H9 (cell line): ENCODE results near the gene OBP2B. TPM values are rescaled to one million over a fixed set of nuclear protein-coding genes. Genes with fewer than 3 reads are reported as not detected.
"Not testable (repeated sequence)": the region's sequence is repeated elsewhere in the genome, so short reads cannot be mapped to it uniquely, and the experiment has no call there.

Experiments used
- DNase-seq: peaks from one replicate; pipeline ENCODE4 v3.0.0-alpha.2; 2017
- H2AFZ ChIP-seq: one replicate; pipeline ENCODE4 v1.6.1; 2013; ENCODE audit warnings: mild to moderate bottlenecking, low read length, control low read depth, moderate library complexity
- H2AK5ac ChIP-seq: 2 replicates; pipeline ENCODE4 v1.6.1; 2013; ENCODE audit warnings: low read length, control low read depth, mixed read lengths; ENCODE audit not compliant: insufficient read length
- H2BK120ac ChIP-seq: one replicate; pipeline ENCODE4 v1.6.1; 2013; ENCODE audit warnings: low read depth, mild to moderate bottlenecking, low read length, control low read depth, inconsistent platforms; ENCODE audit not compliant: poor library complexity, severe bottlenecking
- H2BK12ac ChIP-seq: 2 replicates; pipeline ENCODE4 v1.6.1; 2013; ENCODE audit warnings: low read length, control low read depth, mixed read lengths, low read depth; ENCODE audit not compliant: insufficient read length
- H2BK15ac ChIP-seq: 2 replicates; pipeline ENCODE4 v1.6.1; 2013; ENCODE audit warnings: low read depth, low read length, control low read depth
- H2BK20ac ChIP-seq: one replicate; pipeline ENCODE4 v1.6.1; 2013; ENCODE audit warnings: low read depth, mild to moderate bottlenecking, low read length, control low read depth, inconsistent platforms; ENCODE audit not compliant: poor library complexity, severe bottlenecking
- H2BK5ac ChIP-seq: 2 replicates; pipeline ENCODE4 v1.6.1; 2013; ENCODE audit warnings: low read length, control low read depth, mixed read lengths; ENCODE audit not compliant: insufficient read length
- H3K14ac ChIP-seq: 2 replicates; pipeline ENCODE4 v1.6.1; 2013; ENCODE audit warnings: low read length, control low read depth; ENCODE audit not compliant: insufficient read depth
- H3K18ac ChIP-seq: 2 replicates; pipeline ENCODE4 v1.6.1; 2013; ENCODE audit warnings: low read depth, mild to moderate bottlenecking, mixed read lengths, low read length, control low read depth; ENCODE audit not compliant: insufficient read length
- H3K23ac ChIP-seq: 2 replicates; pipeline ENCODE4 v1.6.1; 2013; ENCODE audit warnings: low read length, control low read depth, mixed read lengths, low read depth; ENCODE audit not compliant: insufficient read length
- H3K23me2 ChIP-seq: 2 replicates; pipeline ENCODE4 v1.6.1; 2013; ENCODE audit warnings: low read depth, mild to moderate bottlenecking, mixed read lengths, low read length, control low read depth; ENCODE audit not compliant: insufficient read length, poor library complexity, severe bottlenecking
- H3K27ac ChIP-seq: 2 replicates; pipeline ENCODE4 v1.5.1; 2013; ENCODE audit warnings: low read length, control low read depth, mixed read lengths, low read depth; ENCODE audit not compliant: insufficient read length
- H3K27me3 ChIP-seq: 2 replicates; pipeline ENCODE4 v1.6.1; 2013; ENCODE audit warnings: low read length, control low read depth, inconsistent platforms; ENCODE audit not compliant: insufficient read depth
- H3K4ac ChIP-seq: 2 replicates; pipeline ENCODE4 v1.6.1; 2013; ENCODE audit warnings: low read depth, mild to moderate bottlenecking, control low read depth, inconsistent platforms, low read length, moderate library complexity
- H3K4me1 ChIP-seq: 2 replicates; pipeline ENCODE4 v1.6.1; 2013; ENCODE audit warnings: low read length, control low read depth, inconsistent platforms; ENCODE audit not compliant: insufficient read depth
- H3K4me2 ChIP-seq: 2 replicates; pipeline ENCODE4 v1.6.1; 2013; ENCODE audit warnings: low read length, control low read depth, mixed read lengths; ENCODE audit not compliant: insufficient read length, insufficient read depth
- H3K56ac ChIP-seq: 2 replicates; pipeline ENCODE4 v1.6.1; 2013; ENCODE audit warnings: low read depth, mild to moderate bottlenecking, mixed read lengths, low read length, control low read depth; ENCODE audit not compliant: insufficient read length
- H3K79me1 ChIP-seq: 2 replicates; pipeline ENCODE4 v1.6.1; 2013; ENCODE audit warnings: low read depth, mild to moderate bottlenecking, moderate library complexity, low read length, control low read depth, inconsistent platforms; ENCODE audit not compliant: insufficient read depth, poor library complexity, severe bottlenecking
- H3K79me2 ChIP-seq: 2 replicates; pipeline ENCODE4 v1.6.1; 2013; ENCODE audit warnings: low read length, control low read depth, inconsistent platforms; ENCODE audit not compliant: insufficient read depth
- H3K9ac ChIP-seq: 2 replicates; pipeline ENCODE4 v1.6.1; 2013; ENCODE audit warnings: low read length, control low read depth, mixed read lengths; ENCODE audit not compliant: insufficient read length; ENCODE audit errors: extremely low read depth
- H3K9me3 ChIP-seq: one replicate; pipeline ENCODE4 v1.6.1; 2013; ENCODE audit warnings: low read depth, low read length, inconsistent platforms; ENCODE audit not compliant: control insufficient read depth
- H3T11ph ChIP-seq: one replicate; pipeline ENCODE4 v1.6.1; 2013; ENCODE audit warnings: mild to moderate bottlenecking, low read length, control low read depth, inconsistent platforms
- H4K20me1 ChIP-seq: one replicate; pipeline ENCODE4 v1.6.1; 2013; ENCODE audit not compliant: control insufficient read depth, insufficient read length, insufficient read depth
- H4K5ac ChIP-seq: 2 replicates; pipeline ENCODE4 v1.6.1; 2013; ENCODE audit warnings: low read depth, mild to moderate bottlenecking, mixed read lengths, low read length, control low read depth; ENCODE audit not compliant: insufficient read length
- H4K8ac ChIP-seq: replicated peaks from 2 replicates; pipeline ENCODE4 v1.6.1; 2013; ENCODE audit warnings: low read length, control low read depth, mixed read lengths, low read depth; ENCODE audit not compliant: insufficient read length
- H4K91ac ChIP-seq: 2 replicates; pipeline ENCODE4 v1.6.1; 2013; ENCODE audit warnings: low read depth, mild to moderate bottlenecking, moderate library complexity, mixed read lengths, low read length, control low read depth; ENCODE audit not compliant: insufficient read length
- H3K27ac Mint-ChIP-seq, 3 experiments: 2 replicates in 2 of 3; 3 replicates in 1 of 3; pipeline ENCODE4 v1.8.0; 2020 to 2021; ENCODE audit warnings: mixed read lengths in 3 of 3, mild to moderate bottlenecking in 1 of 3, moderate library complexity in 1 of 3
- H3K27me3 Mint-ChIP-seq: 2 replicates; pipeline ENCODE4 v1.8.0; 2021; ENCODE audit warnings: low read depth, mild to moderate bottlenecking, moderate library complexity, mixed read lengths
- H3K36me3 Mint-ChIP-seq, 3 experiments: 2 replicates in 2 of 3; 3 replicates in 1 of 3; pipeline ENCODE4 v1.8.0; 2020 to 2021; ENCODE audit warnings: low read depth in 3 of 3, mixed read lengths in 3 of 3; ENCODE audit not compliant: insufficient read depth in 1 of 3
- H3K4me1 Mint-ChIP-seq, 2 experiments: 2 replicates each; pipeline ENCODE4 v1.8.0; 2020; ENCODE audit warnings: mixed read lengths in 2 of 2
- H3K4me3 Mint-ChIP-seq, 2 experiments: 2 replicates in 1 of 2; 3 replicates in 1 of 2; pipeline ENCODE4 v1.8.0; 2020 to 2021; ENCODE audit warnings: mild to moderate bottlenecking in 2 of 2, mixed read lengths in 2 of 2, moderate library complexity in 1 of 2
- H3K9me3 Mint-ChIP-seq, 2 experiments: 2 replicates in 1 of 2; 3 replicates in 1 of 2; pipeline ENCODE4 v1.8.0; 2020; ENCODE audit warnings: mild to moderate bottlenecking in 2 of 2, mixed read lengths in 2 of 2, moderate library complexity in 1 of 2
- CTCF ChIP-seq: fragments of 200-600 bp; sonication (generic); conservative IDR thresholded peaks from 3 replicates; pipeline ENCODE4 v1.8.0; 2021; ENCODE audit warnings: antibody characterized with exemption, mild to moderate bottlenecking
- WGBS: extraction: QIAGEN DNeasy Blood & Tissue Kit; methylation state at CpG from one replicate; pipeline ENCODE4 v1.1.7; 2013; ENCODE audit warnings: missing lambda C conversion rate, low lambda C conversion rate, mixed read lengths; ENCODE audit not compliant: insufficient read length; ENCODE audit errors: extremely low coverage; 5-methylcytosine and 5-hydroxymethylcytosine counted together
- total RNA-seq: library from RNA; stranded (reverse); gene quantifications from 2 replicates; pipeline ENCODE4 v1.2.1, GENCODE V29; 2021

OBP2B gene
- total RNA-seq, 1 experiment from 2014 or later, result not detected

- no peak overlapping the region for H4K5ac ChIP-seq
- H3K4me3 Mint-ChIP-seq, result no peak overlapping the region
- H2BK5ac ChIP-seq, result no peak overlapping the region
- no peak overlapping the region for H2BK20ac ChIP-seq
- no peaks in the 10 kb centered on the region for H3K79me2 ChIP-seq
- DNase-seq, result peak; percentile 25
- no peaks in the 10 kb centered on the region for H3K79me1 ChIP-seq
- no peak overlapping the region for H2AFZ ChIP-seq
- H3K36me3 Mint-ChIP-seq, result no peaks in the 10 kb centered on the region
- H3T11ph ChIP-seq, result no peak overlapping the region
- TF ChIP-seq CTCF, result no peak
- no peak overlapping the region for H2AK5ac ChIP-seq
- H3K9me3 ChIP-seq, result no peaks in the 10 kb centered on the region
- no peak overlapping the region for H3K27ac Mint-ChIP-seq
- no peak overlapping the region for H3K14ac ChIP-seq
- H3K9me3 Mint-ChIP-seq, result no peaks in the 10 kb centered on the region
- H4K91ac ChIP-seq, result no peak overlapping the region
- no peak overlapping the region for H4K8ac ChIP-seq
- H3K4me1 Mint-ChIP-seq, result no peaks in the 10 kb centered on the region
- H3K27ac ChIP-seq, result no peak overlapping the region
- no peak overlapping the region for H3K4ac ChIP-seq
- no peak overlapping the region for H3K23ac ChIP-seq
- no peak overlapping the region for H3K9ac ChIP-seq
- no peaks in the 10 kb centered on the region for H3K4me1 ChIP-seq
- H2BK120ac ChIP-seq, result no peak overlapping the region
- H3K4me2 ChIP-seq, result no peak overlapping the region
- no peaks in the 10 kb centered on the region for H4K20me1 ChIP-seq
- no peak overlapping the region for H2BK12ac ChIP-seq
- no peak overlapping the region for H2BK15ac ChIP-seq
- H3K23me2 ChIP-seq, result no peaks in the 10 kb centered on the region
- H3K18ac ChIP-seq, result no peak overlapping the region
- H3K27me3 ChIP-seq, result peaks cover 11% of the 10 kb centered on the region; the same call in 1 of the 2 replicates
- H3K56ac ChIP-seq, result no peak overlapping the region
- peaks cover 94% of the 10 kb centered on the region for H3K27me3 Mint-ChIP-seq
- no CpG with 5 or more reads among the region's 35 CpGs for WGBS
These were observed 2.8 kb downstream of the OBP2B start for GRCh38 chr9:133205996-133206931.

- H2BK15ac ChIP-seq, H2BK20ac ChIP-seq, H3K23ac ChIP-seq, H3K56ac ChIP-seq, H4K5ac ChIP-seq, H2BK5ac ChIP-seq, H3K79me1 ChIP-seq, H3K4me2 ChIP-seq, H2BK120ac ChIP-seq, H2BK12ac ChIP-seq, H3K9me3 Mint-ChIP-seq, H3K4ac ChIP-seq, H3K23me2 ChIP-seq, H3K4me1 ChIP-seq, H3K27me3 ChIP-seq, H3K27ac Mint-ChIP-seq, H3K14ac ChIP-seq, H3K79me2 ChIP-seq, H4K8ac ChIP-seq, H4K20me1 ChIP-seq, H2AFZ ChIP-seq, DNase-seq, H3K27ac ChIP-seq, H2AK5ac ChIP-seq, H4K91ac ChIP-seq, H3T11ph ChIP-seq, H3K36me3 Mint-ChIP-seq, H3K4me3 Mint-ChIP-seq, H3K18ac ChIP-seq, H3K9me3 ChIP-seq, H3K9ac ChIP-seq, H3K4me1 Mint-ChIP-seq: not testable (repeated sequence)
- WGBS, result no CpG with 5 or more reads among the region's 14 CpGs
- peaks cover 94% of the 10 kb centered on the region for H3K27me3 Mint-ChIP-seq
These were observed 3.6 kb downstream of the OBP2B start for GRCh38 chr9:133205481-133205887.
